Hepatocyte (in vitro differentiated cells): ENCODE results near the gene BCKDK. TPM values are rescaled to one million over a fixed set of nuclear protein-coding genes. Genes with fewer than 3 reads are reported as not detected.

Source experiments
- DNase-seq: peaks from one replicate; pipeline ENCODE4 v3.0.0-alpha.2; 2016; ENCODE audit warnings: low spot score
- H2AFZ ChIP-seq: fragments of 200-600 bp; sonication (generic); 2 replicates; pipeline ENCODE4 v1.6.0; 2016; ENCODE audit warnings: antibody characterized with exemption, mild to moderate bottlenecking
- H3K27ac ChIP-seq: fragments of 200-600 bp; sonication (generic); 2 replicates; pipeline ENCODE4 v1.5.1; 2016; ENCODE audit warnings: mild to moderate bottlenecking
- H3K27me3 ChIP-seq: fragments of 200-600 bp; sonication (generic); 2 replicates; pipeline ENCODE4 v1.6.1; 2016
- H3K36me3 ChIP-seq: fragments of 200-600 bp; sonication (generic); replicated peaks from 2 replicates; pipeline ENCODE4 v1.5.1; 2016; ENCODE audit warnings: low read depth; ENCODE audit not compliant: insufficient read depth
- H3K4me1 ChIP-seq: fragments of 200-600 bp; sonication (generic); 2 replicates; pipeline ENCODE4 v1.5.1; 2016; ENCODE audit warnings: mild to moderate bottlenecking, moderate library complexity; ENCODE audit not compliant: insufficient read depth
- H3K4me2 ChIP-seq: fragments of 200-600 bp; sonication (generic); 2 replicates; pipeline ENCODE4 v1.6.0; 2016
- H3K4me3 ChIP-seq: fragments of 200-600 bp; sonication (generic); 2 replicates; pipeline ENCODE4 v1.5.1; 2016; ENCODE audit warnings: mild to moderate bottlenecking
- H3K79me2 ChIP-seq: fragments of 200-600 bp; sonication (generic); 2 replicates; pipeline ENCODE4 v1.6.0; 2017; ENCODE audit warnings: mild to moderate bottlenecking
- H3K9me2 ChIP-seq: fragments of 200-600 bp; sonication (generic); replicated peaks from 2 replicates; pipeline ENCODE4 v1.6.0; 2017; ENCODE audit warnings: mild to moderate bottlenecking; ENCODE audit not compliant: insufficient read depth
- H3K9me3 ChIP-seq: fragments of 200-600 bp; sonication (generic); 2 replicates; pipeline ENCODE4 v1.5.1; 2016; ENCODE audit warnings: low read depth, mild to moderate bottlenecking
- H4K20me1 ChIP-seq: fragments of 200-600 bp; sonication (generic); 2 replicates; pipeline ENCODE4 v1.6.0; 2016; ENCODE audit warnings: mild to moderate bottlenecking; ENCODE audit not compliant: insufficient read depth, poor library complexity, severe bottlenecking
- EZH2 ChIP-seq: fragments of 200-600 bp; sonication (generic); IDR thresholded peaks from 2 replicates; pipeline ENCODE4 v1.6.1; 2016; ENCODE audit warnings: antibody characterized with exemption, mild to moderate bottlenecking, borderline replicate concordance
- EZH2phosphoT487 ChIP-seq: fragments of 200-600 bp; sonication (generic); IDR thresholded peaks from one replicate; pipeline ENCODE4 v1.6.1; 2018; ENCODE audit warnings: antibody characterized with exemption, mild to moderate bottlenecking, low read depth, moderate library complexity; ENCODE audit not compliant: unreplicated experiment, severe bottlenecking
- WGBS: methylation state at CpG from one replicate; pipeline ENCODE4 v1.1.6; 2016; ENCODE audit warnings: low lambda C conversion rate; ENCODE audit errors: missing lambda C conversion rate; 5-methylcytosine and 5-hydroxymethylcytosine counted together
- polyA plus RNA-seq: library from polyadenylated mRNA; unstranded; fragments of >200 nt; fragmentation: Nextera tagmentation; extraction: Ambion mirVana; gene quantifications from 2 replicates; pipeline ENCODE4 v1.2.1, GENCODE V29; 2016
- total RNA-seq: library from RNA; depleted of rRNA; stranded (reverse); fragments of >200 nt; gene quantifications from 2 replicates; pipeline ENCODE4 v1.2.3, GENCODE V29; 2014
- TF ChIP-seq, protein P1 (sequence below): fragments of 200-600 bp; sonication (generic); IDR thresholded peaks from 2 replicates; pipeline ENCODE4 v1.5.1; 2016; ENCODE audit warnings: antibody characterized with exemption, mild to moderate bottlenecking; ENCODE audit not compliant: poor library complexity

BCKDK gene
- total and polyA plus RNA-seq, 2 experiments from 2014 or later, result 27.3 to 75.2 TPM

DNA sequence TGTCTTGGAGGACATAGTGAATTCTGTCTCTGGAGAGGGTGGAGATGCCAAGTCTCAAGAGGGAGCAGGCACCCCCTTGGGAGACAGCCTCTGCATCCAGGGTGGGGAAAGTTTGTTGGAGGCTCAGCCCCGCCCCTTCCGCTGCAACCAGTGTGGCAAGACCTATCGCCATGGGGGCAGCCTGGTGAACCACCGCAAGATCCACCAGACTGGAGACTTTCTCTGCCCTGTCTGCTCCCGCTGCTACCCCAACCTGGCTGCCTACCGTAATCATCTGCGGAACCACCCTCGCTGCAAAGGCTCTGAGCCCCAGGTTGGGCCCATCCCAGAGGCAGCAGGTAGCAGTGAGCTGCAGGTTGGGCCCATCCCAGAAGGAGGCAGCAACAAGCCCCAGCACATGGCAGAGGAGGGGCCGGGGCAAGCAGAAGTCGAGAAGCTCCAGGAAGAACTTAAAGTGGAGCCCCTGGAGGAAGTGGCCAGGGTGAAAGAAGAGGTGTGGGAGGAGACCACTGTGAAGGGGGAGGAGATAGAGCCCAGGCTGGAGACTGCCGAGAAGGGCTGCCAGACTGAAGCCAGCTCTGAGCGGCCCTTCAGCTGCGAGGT, 28.7 kb upstream of the BCKDK start:
- H3K4me2 ChIP-seq, result no peak overlapping the region
- H3K4me3 ChIP-seq, result no peak overlapping the region
- no peaks in the 10 kb centered on the region for H3K9me3 ChIP-seq
- H3K36me3 ChIP-seq, result no peaks in the 10 kb centered on the region
- no peak overlapping the region for H3K27ac ChIP-seq
- DNase-seq, result peak; percentile 3
- H3K9me2 ChIP-seq, result no peaks in the 10 kb centered on the region
- no peaks in the 10 kb centered on the region for H3K27me3 ChIP-seq
- peaks cover 6% of the 10 kb centered on the region for H3K4me1 ChIP-seq
- H4K20me1 ChIP-seq, result no peaks in the 10 kb centered on the region
- H2AFZ ChIP-seq, result no peak overlapping the region
- H3K79me2 ChIP-seq, result peaks cover 36% of the 10 kb centered on the region
- 92% methylated on average over 13 of the region's 13 CpGs for WGBS
- no peak for TF ChIP-seq EZH2

GRCh38 chr16:31080035-31080629, 28.1 kb upstream of the BCKDK start:
- peak; percentile 4 for DNase-seq
- peaks cover 3% of the 10 kb centered on the region for H3K4me1 ChIP-seq
- TF ChIP-seq EZH2, result no peak
- TF ChIP-seq, protein P1, sequence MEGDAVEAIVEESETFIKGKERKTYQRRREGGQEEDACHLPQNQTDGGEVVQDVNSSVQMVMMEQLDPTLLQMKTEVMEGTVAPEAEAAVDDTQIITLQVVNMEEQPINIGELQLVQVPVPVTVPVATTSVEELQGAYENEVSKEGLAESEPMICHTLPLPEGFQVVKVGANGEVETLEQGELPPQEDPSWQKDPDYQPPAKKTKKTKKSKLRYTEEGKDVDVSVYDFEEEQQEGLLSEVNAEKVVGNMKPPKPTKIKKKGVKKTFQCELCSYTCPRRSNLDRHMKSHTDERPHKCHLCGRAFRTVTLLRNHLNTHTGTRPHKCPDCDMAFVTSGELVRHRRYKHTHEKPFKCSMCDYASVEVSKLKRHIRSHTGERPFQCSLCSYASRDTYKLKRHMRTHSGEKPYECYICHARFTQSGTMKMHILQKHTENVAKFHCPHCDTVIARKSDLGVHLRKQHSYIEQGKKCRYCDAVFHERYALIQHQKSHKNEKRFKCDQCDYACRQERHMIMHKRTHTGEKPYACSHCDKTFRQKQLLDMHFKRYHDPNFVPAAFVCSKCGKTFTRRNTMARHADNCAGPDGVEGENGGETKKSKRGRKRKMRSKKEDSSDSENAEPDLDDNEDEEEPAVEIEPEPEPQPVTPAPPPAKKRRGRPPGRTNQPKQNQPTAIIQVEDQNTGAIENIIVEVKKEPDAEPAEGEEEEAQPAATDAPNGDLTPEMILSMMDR, result no peak
- TF ChIP-seq EZH2phosphoT487, result no peak
- H3K36me3 ChIP-seq, result no peaks in the 10 kb centered on the region
- H3K79me2 ChIP-seq, result peaks cover 30% of the 10 kb centered on the region
- 95% methylated on average over 38 of the region's 40 CpGs for WGBS
- no peaks in the 10 kb centered on the region for H3K9me2 ChIP-seq
- no peak overlapping the region for H2AFZ ChIP-seq
- H3K27me3 ChIP-seq, result no peaks in the 10 kb centered on the region
- H3K4me2 ChIP-seq, result no peak overlapping the region
- no peak overlapping the region for H3K4me3 ChIP-seq
- H3K27ac ChIP-seq, result no peak overlapping the region
- no peaks in the 10 kb centered on the region for H4K20me1 ChIP-seq
- no peaks in the 10 kb centered on the region for H3K9me3 ChIP-seq

DNA sequence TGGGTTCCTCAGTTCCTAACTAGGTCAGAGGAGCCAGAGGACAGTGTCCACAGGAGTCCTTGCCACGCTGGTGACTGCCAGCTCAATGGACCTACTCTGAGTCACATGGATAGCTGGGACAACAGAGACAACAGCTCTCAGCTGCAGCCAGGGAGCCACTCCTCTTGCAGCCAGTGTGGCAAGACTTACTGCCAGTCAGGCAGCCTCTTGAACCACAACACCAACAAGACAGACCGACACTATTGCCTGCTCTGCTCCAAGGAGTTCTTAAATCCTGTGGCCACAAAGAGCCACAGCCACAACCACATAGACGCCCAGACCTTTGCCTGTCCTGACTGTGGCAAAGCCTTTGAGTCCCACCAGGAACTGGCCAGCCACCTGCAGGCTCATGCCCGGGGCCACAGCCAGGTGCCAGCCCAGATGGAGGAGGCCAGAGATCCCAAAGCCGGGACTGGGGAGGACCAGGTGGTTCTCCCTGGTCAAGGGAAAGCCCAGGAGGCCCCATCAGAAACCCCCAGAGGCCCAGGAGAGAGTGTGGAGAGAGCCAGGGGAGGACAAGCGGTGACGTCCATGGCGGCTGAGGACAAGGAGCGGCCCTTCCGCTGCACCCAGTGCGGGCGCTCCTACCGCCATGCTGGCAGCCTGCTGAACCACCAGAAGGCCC, 27.3 kb upstream of the BCKDK start:
- WGBS, result 95% methylated on average over 13 of the region's 13 CpGs
- H3K4me2 ChIP-seq, result no peak overlapping the region
- no peak overlapping the region for H3K4me3 ChIP-seq
- TF ChIP-seq EZH2, result no peak
- H3K4me1 ChIP-seq, result no peaks in the 10 kb centered on the region
- no peaks in the 10 kb centered on the region for H3K9me2 ChIP-seq
- H4K20me1 ChIP-seq, result no peaks in the 10 kb centered on the region
- H2AFZ ChIP-seq, result no peak overlapping the region
- H3K27me3 ChIP-seq, result no peaks in the 10 kb centered on the region
- H3K27ac ChIP-seq, result no peak overlapping the region
- no peak for DNase-seq
- no peaks in the 10 kb centered on the region for H3K36me3 ChIP-seq
- peaks cover 22% of the 10 kb centered on the region for H3K79me2 ChIP-seq
- no peaks in the 10 kb centered on the region for H3K9me3 ChIP-seq

DNA sequence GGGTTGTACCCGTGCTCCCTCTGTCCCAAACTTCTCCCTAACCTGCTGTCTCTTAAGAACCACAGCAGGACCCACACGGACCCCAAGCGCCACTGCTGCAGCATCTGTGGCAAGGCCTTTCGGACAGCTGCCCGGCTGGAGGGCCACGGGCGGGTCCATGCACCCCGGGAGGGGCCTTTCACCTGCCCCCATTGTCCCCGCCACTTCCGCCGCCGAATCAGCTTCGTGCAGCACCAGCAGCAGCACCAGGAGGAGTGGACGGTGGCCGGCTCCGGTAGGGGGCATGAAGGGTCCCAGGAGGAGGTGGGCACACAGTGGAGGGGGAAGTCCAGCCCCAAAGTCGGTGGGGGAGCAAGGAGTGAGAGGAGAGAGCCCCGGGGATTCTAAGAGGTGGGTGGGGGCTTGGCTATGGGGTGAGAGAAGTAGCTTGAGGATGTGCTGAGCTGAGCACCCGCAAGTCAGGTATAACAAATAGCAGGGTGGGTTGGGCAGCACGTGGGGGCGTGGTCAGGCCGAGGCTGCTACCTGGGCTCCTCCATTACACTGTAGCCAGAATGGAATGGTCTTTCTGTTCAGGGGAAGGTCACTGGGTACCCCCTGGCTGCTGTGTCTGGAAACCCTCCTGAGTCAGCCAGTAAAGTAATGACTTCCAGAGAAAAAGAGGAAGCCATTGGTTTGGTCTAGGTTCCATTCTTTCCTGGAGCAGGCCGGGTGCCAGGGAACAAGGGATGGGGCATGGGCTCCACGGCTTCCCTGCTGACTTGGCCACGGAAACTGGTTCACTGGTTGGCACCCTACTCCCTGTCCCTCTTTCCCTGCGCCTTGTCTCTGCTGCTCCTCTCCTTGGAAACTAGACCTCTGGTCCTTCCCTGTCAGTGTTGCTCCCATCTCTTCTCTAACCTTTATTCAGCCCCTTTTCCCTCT, 26.5 kb upstream of the BCKDK start:
- H3K27ac ChIP-seq, result no peak overlapping the region
- H2AFZ ChIP-seq, result no peak overlapping the region
- H4K20me1 ChIP-seq, result no peaks in the 10 kb centered on the region
- no peak overlapping the region for H3K4me3 ChIP-seq
- peak; percentile 3 for DNase-seq
- H3K27me3 ChIP-seq, result no peaks in the 10 kb centered on the region
- no peaks in the 10 kb centered on the region for H3K9me2 ChIP-seq
- H3K9me3 ChIP-seq, result no peaks in the 10 kb centered on the region
- H3K4me2 ChIP-seq, result no peak overlapping the region
- TF ChIP-seq, protein P1, result no peak
- TF ChIP-seq EZH2 (no peak), EZH2phosphoT487 (no peak)
- H3K36me3 ChIP-seq, result no peaks in the 10 kb centered on the region
- H3K4me1 ChIP-seq, result no peaks in the 10 kb centered on the region
- WGBS, result 96% methylated on average over 20 of the region's 26 CpGs
- H3K79me2 ChIP-seq, result peaks cover 14% of the 10 kb centered on the region
